Activated CD4-positive, alpha-beta T cell treated with anti-CD3 and anti-CD28 coated beads for 48 hours (primary cell): ENCODE results near the gene LMBR1.

ENCODE experiments used
- DNase-seq: peaks from one replicate; pipeline ENCODE4 v3.0.0-alpha.2; 2020

The LMBR1 gene

GRCh38 chr7:156682928-156683327, 210.1 kb downstream of the LMBR1 start:
- DNase-seq: no peak

GRCh38 chr7:156680281-156680680, 212.7 kb downstream of the LMBR1 start:
- DNase-seq: no peak

- no peak for DNase-seq
Observed at GRCh38 chr7:156677374-156678054, 215.5 kb downstream of the LMBR1 start.

GRCh38 chr7:156676263-156676662, 216.7 kb downstream of the LMBR1 start:
- DNase-seq: no peak

GRCh38 chr7:156675721-156676120, 217.3 kb downstream of the LMBR1 start:
- no peak for DNase-seq

- no peak for DNase-seq
Observed at GRCh38 chr7:156673902-156674301, 219.1 kb downstream of the LMBR1 start.

- DNase-seq: no peak
Observed at GRCh38 chr7:156673454-156673853, 219.5 kb downstream of the LMBR1 start.

- DNase-seq: no peak
Observed at GRCh38 chr7:156669035-156669828, 223.8 kb downstream of the LMBR1 start.

GRCh38 chr7:156668130-156668741, 224.7 kb downstream of the LMBR1 start:
- DNase-seq: no peak

- DNase-seq: no peak
Observed at GRCh38 chr7:156667110-156667426, 225.9 kb downstream of the LMBR1 start.

- no peak for DNase-seq
Observed at GRCh38 chr7:156666368-156667109, 226.4 kb downstream of the LMBR1 start.

- no peak for DNase-seq
Observed at GRCh38 chr7:156665101-156665500, 227.9 kb downstream of the LMBR1 start.

- DNase-seq: no peak
Observed at GRCh38 chr7:156662277-156662676, 230.7 kb downstream of the LMBR1 start.

GRCh38 chr7:156661637-156662036, 231.3 kb downstream of the LMBR1 start:
- no peak for DNase-seq

GRCh38 chr7:156659961-156660360, 233.0 kb downstream of the LMBR1 start:
- DNase-seq: no peak

- no peak for DNase-seq
Observed at GRCh38 chr7:156659203-156659602, 233.8 kb downstream of the LMBR1 start.

GRCh38 chr7:156657681-156658080, 235.3 kb downstream of the LMBR1 start:
- DNase-seq: no peak

GRCh38 chr7:156656598-156656997, 236.4 kb downstream of the LMBR1 start:
- DNase-seq: no peak

GRCh38 chr7:156655983-156656382, 237.0 kb downstream of the LMBR1 start:
- no peak for DNase-seq

- DNase-seq: no peak
Observed at GRCh38 chr7:156655251-156655650, 237.7 kb downstream of the LMBR1 start.

GRCh38 chr7:156654511-156655234, 238.3 kb downstream of the LMBR1 start:
- no peak for DNase-seq

- no peak for DNase-seq
Observed at GRCh38 chr7:156652886-156653568, 240.0 kb downstream of the LMBR1 start.
